CD4-positive, alpha-beta T cell (primary cell): ENCODE measurements around the gene RUNX3. TPM values are rescaled to one million over a fixed set of nuclear protein-coding genes. Genes with fewer than 3 reads are reported as not detected.

Experiments used
- ATAC-seq: fragments of 200-7000 bp; cut with Tn5 transposase; one replicate; pipeline ENCODE4 v1.10.0; 2022; ENCODE audit warnings: mild to moderate bottlenecking; ENCODE audit not compliant: poor library complexity
- CTCF ChIA-PET: fragments of 350-600 bp; sonication (Branson Sonifier 250); formaldehyde crosslinking; loops from one replicate; lab custom pipeline; 2021; ENCODE audit warnings: antibody characterized with exemption, inconsistent platforms; lab: Charles Lee
- POLR2A ChIA-PET: fragments of 350-600 bp; sonication (Branson Sonifier 250); formaldehyde crosslinking; loops from one replicate; lab custom pipeline; 2021; ENCODE audit warnings: antibody characterized with exemption, inconsistent platforms; lab: Charles Lee
- DNase-seq, 14 experiments: peaks; one replicate each; pipeline ENCODE4 v3.0.0-alpha.2; 2013 to 2020; ENCODE audit warnings: mixed read lengths in 2 of 14
- H3K27ac ChIP-seq, 2 donors: one replicate each; pipeline versions ENCODE4 v1.5.1 to v1.7.0; 2013; ENCODE audit warnings: low read length in 2 of 2, low read depth in 1 of 2, mild to moderate bottlenecking in 1 of 2
- H3K27me3 ChIP-seq, 2 experiments: 1 replicate in 1 of 2; 2 replicates in 1 of 2; pipeline versions ENCODE4 v1.6.1 to v1.7.0; 2013; ENCODE audit warnings: low read length in 2 of 2, control low read depth in 1 of 2, mild to moderate bottlenecking in 1 of 2, moderate library complexity in 1 of 2; ENCODE audit not compliant: insufficient read depth in 2 of 2, control insufficient read depth in 1 of 2
- H3K36me3 ChIP-seq: one replicate; pipeline ENCODE4 v1.6.1; 2013; ENCODE audit warnings: low read length, control low read depth; ENCODE audit not compliant: insufficient read depth
- H3K4me1 ChIP-seq: one replicate; pipeline ENCODE4 v1.6.1; 2013; ENCODE audit warnings: low read length, control low read depth; ENCODE audit not compliant: insufficient read depth
- H3K4me3 ChIP-seq: one replicate; pipeline ENCODE4 v1.5.1; 2013; ENCODE audit warnings: mild to moderate bottlenecking, low read length, moderate library complexity
- H3K9me3 ChIP-seq, 2 experiments: 1 replicate in 1 of 2; 2 replicates in 1 of 2; pipeline versions ENCODE4 v1.6.1 to v1.7.0; 2013; ENCODE audit warnings: low read length in 2 of 2, mild to moderate bottlenecking in 2 of 2, control low read depth in 1 of 2, moderate library complexity in 1 of 2; ENCODE audit not compliant: control insufficient read depth in 1 of 2, insufficient read depth in 1 of 2
- H3K27ac Mint-ChIP-seq: one replicate; pipeline ENCODE4 v1.8.0; 2020; ENCODE audit warnings: mixed read lengths
- H3K27me3 Mint-ChIP-seq: one replicate; pipeline ENCODE4 v1.8.0; 2021; ENCODE audit warnings: mixed read lengths
- H3K36me3 Mint-ChIP-seq: one replicate; pipeline ENCODE4 v1.8.0; 2021; ENCODE audit warnings: low read depth, mixed read lengths
- H3K4me1 Mint-ChIP-seq: one replicate; pipeline ENCODE4 v1.8.0; 2021; ENCODE audit warnings: low read depth, mixed read lengths
- H3K4me3 Mint-ChIP-seq: one replicate; pipeline ENCODE4 v1.8.0; 2020; ENCODE audit warnings: mild to moderate bottlenecking, mixed read lengths
- H3K9me3 Mint-ChIP-seq: one replicate; pipeline ENCODE4 v1.8.0; 2020; ENCODE audit warnings: mixed read lengths
- intact Hi-C, 2 experiments: fragments of 100-400 bp; cut with DNase I in 1 of 2; cut with micrococcal nuclease in 1 of 2; formaldehyde crosslinking; loops; one replicate each; pipeline versions ENCODE4 v1.15.1 to v1.9.0; 2023 to 2025; cut with DNase I, micrococcal nuclease
- total RNA-seq, 174 experiments: library from RNA in 2 of 174; stranded (reverse) in 2 of 174; gene quantifications; one replicate each; pipeline ENCODE4 v1.2.3 and lab custom pipeline; 2021 to 2026
- TF ChIP-seq, protein P1 (sequence below): fragments of 200-600 bp; IDR thresholded peaks from one replicate; pipeline ENCODE4 v1.8.0; 2022; ENCODE audit warnings: antibody characterized with exemption, mild to moderate bottlenecking

RUNX3 gene
- total RNA-seq, 2 experiments from 2014 or later: 202 to 209 TPM

DNA sequence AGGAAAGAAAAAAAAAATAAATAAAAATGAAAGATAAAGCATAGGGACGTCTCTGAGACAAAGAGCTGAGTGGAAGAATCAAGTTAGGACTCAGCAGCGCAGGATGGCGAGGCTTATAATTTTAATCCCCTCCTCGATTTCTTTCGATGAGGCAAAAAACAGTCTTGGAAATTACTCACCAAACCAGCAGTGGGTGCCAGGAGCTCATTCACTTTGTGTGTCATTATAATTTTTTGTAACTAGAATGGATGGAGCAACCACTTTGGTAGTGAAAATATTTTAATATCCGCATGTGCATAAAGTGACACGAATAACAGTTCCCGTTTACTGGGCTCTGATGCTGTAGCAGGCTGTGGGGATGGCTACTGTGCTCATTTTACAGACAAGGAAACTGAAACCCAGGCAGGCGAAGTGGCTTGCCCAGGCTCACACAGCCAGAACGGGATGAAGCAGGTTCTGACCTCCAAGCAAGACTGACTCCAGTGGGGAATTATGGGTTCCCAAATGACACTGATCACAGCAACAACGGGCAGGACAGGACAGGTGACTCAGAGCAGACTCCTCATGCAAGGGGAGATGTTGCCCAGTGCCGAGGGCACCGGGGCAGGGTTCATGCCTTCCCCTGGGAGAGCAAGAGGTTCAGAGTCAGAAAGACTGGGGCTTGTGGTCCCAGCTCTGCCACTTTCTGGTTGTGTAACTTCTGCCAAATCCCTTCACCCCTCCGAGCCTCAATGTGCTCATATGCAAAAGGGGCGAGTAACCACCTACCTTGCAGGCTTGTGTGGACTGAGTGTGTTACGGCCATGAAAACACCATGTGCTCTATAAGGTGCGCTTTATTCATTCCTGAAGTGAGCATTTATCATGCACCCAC, 63.6 kb downstream of the RUNX3 start:
- H3K27ac Mint-ChIP-seq: no peak overlapping the region
- CTCF ChIA-PET: interaction anchor here (0.8 kb wide), 1 partner anchor 14 kb away, joined by 3 read pairs; no protein-coding TSS in a partner anchor
- no peaks in the 10 kb centered on the region for H3K27me3 Mint-ChIP-seq

DNA sequence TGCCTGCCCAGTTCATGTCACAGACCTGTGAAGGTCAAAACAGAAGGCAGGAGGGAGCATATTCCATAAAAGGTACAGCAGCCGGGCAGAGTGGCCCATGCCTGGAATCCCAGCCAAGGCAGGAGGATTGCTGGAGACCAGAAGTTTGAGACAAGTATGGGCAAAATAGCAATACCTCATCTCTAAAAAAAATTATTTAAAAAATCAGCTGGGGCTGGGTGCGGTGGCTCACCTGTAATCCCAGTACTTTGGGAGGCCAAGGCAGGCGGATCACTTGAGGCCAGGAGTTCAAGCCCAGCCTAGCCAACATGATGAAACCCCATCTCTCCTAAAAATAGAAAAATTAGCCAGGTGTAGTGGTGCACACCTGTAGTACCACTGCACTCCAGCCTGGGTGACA, 64.5 kb downstream of the RUNX3 start:
- no peak overlapping the region for H3K27ac ChIP-seq
- H3K4me3 Mint-ChIP-seq: no peak overlapping the region
- no peaks in the 10 kb centered on the region for H3K36me3 ChIP-seq
- TF ChIP-seq, protein P1, sequence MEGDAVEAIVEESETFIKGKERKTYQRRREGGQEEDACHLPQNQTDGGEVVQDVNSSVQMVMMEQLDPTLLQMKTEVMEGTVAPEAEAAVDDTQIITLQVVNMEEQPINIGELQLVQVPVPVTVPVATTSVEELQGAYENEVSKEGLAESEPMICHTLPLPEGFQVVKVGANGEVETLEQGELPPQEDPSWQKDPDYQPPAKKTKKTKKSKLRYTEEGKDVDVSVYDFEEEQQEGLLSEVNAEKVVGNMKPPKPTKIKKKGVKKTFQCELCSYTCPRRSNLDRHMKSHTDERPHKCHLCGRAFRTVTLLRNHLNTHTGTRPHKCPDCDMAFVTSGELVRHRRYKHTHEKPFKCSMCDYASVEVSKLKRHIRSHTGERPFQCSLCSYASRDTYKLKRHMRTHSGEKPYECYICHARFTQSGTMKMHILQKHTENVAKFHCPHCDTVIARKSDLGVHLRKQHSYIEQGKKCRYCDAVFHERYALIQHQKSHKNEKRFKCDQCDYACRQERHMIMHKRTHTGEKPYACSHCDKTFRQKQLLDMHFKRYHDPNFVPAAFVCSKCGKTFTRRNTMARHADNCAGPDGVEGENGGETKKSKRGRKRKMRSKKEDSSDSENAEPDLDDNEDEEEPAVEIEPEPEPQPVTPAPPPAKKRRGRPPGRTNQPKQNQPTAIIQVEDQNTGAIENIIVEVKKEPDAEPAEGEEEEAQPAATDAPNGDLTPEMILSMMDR: no peak
- H3K27me3 Mint-ChIP-seq: no peaks in the 10 kb centered on the region
- H3K4me3 ChIP-seq: no peak overlapping the region
- CTCF ChIA-PET: no interaction called here
- DNase-seq (no peak), ATAC-seq (no peak)
- no peaks in the 10 kb centered on the region for H3K9me3 ChIP-seq
- intact Hi-C loops: no loop called here
- H3K27ac Mint-ChIP-seq: no peak overlapping the region
- POLR2A ChIA-PET: no interaction called here
- no peaks in the 10 kb centered on the region for H3K9me3 Mint-ChIP-seq
- H3K4me1 ChIP-seq: peaks cover 4% of the 10 kb centered on the region
- no peaks in the 10 kb centered on the region for H3K36me3 Mint-ChIP-seq
- H3K27me3 ChIP-seq: no peaks in the 10 kb centered on the region
- no peaks in the 10 kb centered on the region for H3K4me1 Mint-ChIP-seq

More for the DNA sequence above, 63.6 kb downstream of the RUNX3 start:
- TF ChIP-seq, protein P1: no peak
- no peak overlapping the region for H3K4me3 Mint-ChIP-seq
- Histone ChIP-seq H3K27ac (no peak overlapping the region), H3K27me3 (no peaks in the 10 kb centered on the region), H3K9me3 (no peaks in the 10 kb centered on the region), H3K36me3 (no peaks in the 10 kb centered on the region), H3K4me3 (no peak overlapping the region), H3K4me1 (peaks cover 11% of the 10 kb centered on the region)
- peaks cover 6% of the 10 kb centered on the region for H3K4me1 Mint-ChIP-seq
- POLR2A ChIA-PET: no interaction called here
- no peak for DNase-seq
- no peaks in the 10 kb centered on the region for H3K36me3 Mint-ChIP-seq
- no peak for ATAC-seq
- no peaks in the 10 kb centered on the region for H3K9me3 Mint-ChIP-seq
- intact Hi-C loops: no loop called here

DNA sequence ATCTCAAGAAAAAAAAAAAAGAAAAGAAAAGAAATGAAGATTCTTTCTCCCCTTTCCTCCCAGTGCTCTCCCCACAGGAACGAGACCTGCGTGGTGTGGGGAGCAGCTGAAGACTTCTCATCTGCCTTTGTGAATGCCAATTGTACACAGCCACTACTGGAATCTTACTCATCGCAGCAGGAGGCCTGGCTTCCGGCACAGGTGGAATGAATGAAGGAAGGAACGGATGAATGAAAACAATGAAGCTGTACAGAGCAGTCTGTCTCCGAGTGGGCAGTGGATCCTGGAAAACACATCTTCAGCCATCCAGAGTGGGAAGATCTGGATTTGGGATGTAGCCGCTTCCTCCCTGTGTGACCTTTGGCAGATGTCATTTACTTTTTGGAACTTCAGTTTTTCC, 64.9 kb downstream of the RUNX3 start:
- Histone ChIP-seq H3K27ac (no peak overlapping the region), H3K27me3 (no peaks in the 10 kb centered on the region), H3K36me3 (no peaks in the 10 kb centered on the region), H3K9me3 (no peaks in the 10 kb centered on the region), H3K4me1 (no peaks in the 10 kb centered on the region), H3K4me3 (no peak overlapping the region)
- POLR2A ChIA-PET: no interaction called here
- DNase-seq (no peak), ATAC-seq (no peak)
- Mint-ChIP-seq H3K9me3 (no peaks in the 10 kb centered on the region), H3K36me3 (no peaks in the 10 kb centered on the region), H3K27me3 (no peaks in the 10 kb centered on the region), H3K4me1 (no peaks in the 10 kb centered on the region), H3K4me3 (no peak overlapping the region), H3K27ac (no peak overlapping the region)
- TF ChIP-seq, protein P1: no peak
- intact Hi-C loops: no loop called here
- CTCF ChIA-PET: no interaction called here
